GM04504 (cell line): ENCODE measurements around the gene PGLYRP2.
"Not testable (repeated sequence)": the region's sequence is repeated elsewhere in the genome, so short reads cannot be mapped to it uniquely, and the experiment has no call there.

ENCODE experiments used
- DNase-seq: peaks from one replicate; pipeline ENCODE4 v3.0.0-alpha.2; 2012; ENCODE audit warnings: low read depth

The PGLYRP2 gene, protein sequence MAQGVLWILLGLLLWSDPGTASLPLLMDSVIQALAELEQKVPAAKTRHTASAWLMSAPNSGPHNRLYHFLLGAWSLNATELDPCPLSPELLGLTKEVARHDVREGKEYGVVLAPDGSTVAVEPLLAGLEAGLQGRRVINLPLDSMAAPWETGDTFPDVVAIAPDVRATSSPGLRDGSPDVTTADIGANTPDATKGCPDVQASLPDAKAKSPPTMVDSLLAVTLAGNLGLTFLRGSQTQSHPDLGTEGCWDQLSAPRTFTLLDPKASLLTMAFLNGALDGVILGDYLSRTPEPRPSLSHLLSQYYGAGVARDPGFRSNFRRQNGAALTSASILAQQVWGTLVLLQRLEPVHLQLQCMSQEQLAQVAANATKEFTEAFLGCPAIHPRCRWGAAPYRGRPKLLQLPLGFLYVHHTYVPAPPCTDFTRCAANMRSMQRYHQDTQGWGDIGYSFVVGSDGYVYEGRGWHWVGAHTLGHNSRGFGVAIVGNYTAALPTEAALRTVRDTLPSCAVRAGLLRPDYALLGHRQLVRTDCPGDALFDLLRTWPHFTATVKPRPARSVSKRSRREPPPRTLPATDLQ

DNA sequence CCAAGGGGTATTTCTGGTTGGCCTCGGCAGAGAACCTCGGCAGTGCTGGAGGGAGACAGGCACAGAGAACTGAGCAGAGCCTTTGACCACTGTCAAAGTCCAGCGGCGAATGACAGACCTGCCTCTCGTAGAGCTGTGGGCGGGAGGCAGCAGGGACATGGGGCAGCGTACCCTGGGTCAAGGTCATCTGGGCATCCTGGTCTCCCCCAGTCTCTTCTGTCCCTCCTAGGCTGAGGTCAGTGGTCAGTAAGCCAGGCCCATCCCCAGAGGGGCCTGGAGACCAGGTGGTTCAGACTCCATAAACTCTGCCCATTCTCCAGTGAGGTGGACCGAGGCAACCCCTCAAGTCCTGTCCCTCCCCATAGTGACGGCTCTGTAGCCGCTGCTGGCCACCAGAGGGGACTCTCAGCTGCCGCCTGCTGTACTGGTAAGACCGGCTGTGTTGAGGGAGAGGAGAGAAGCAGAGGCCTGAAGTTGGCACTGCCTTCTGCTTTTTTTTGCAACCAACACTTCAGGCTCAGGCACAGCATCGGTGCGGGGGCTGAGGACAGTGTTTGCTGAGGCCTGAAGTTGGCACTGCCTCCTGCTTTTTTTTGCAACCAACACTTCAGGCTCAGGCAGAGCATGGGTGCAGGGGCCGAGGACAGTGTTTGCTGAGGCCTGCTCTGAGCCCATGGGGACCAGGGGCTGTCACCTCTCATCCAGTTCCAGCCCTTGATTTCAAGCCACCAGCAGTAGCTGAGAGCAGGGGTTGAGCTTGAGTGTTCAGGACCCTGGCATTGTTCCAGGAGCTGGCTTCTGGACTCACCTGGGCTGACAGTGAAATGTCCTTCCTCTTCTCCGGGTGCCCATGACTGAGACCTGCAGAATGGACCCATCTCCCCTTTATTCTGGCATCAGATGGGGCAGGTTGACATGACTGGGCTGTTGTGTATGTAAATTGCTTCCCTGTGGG, at the start of gene PGLYRP2:
PGLYRP2 (minus strand) TSS at position 111 of the 955 bp plus-strand sequence. CDS start 130 bp downstream, outside the sequence.
- DNase-seq, result no peak

DNA sequence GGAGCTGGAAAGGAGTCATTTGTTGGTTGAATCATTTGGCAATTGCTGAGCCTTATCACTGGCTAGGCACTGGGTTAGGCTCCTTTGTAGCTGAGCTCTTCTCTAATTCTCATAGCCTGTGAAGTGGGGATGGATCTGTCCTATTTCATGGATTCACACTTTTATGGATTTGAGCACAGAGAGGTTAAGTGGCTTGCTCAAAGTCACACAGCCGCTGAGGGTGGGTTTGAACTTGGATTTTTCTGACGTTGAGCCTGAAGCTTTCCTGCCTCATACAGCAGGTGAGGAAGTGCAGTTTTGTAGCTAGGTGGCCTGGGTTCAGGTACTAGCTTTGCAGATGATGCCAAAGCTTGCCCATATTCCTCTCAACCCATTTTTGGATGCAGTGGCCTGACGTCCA, 48.4 kb upstream of the PGLYRP2 start:
- no peak for DNase-seq

DNA sequence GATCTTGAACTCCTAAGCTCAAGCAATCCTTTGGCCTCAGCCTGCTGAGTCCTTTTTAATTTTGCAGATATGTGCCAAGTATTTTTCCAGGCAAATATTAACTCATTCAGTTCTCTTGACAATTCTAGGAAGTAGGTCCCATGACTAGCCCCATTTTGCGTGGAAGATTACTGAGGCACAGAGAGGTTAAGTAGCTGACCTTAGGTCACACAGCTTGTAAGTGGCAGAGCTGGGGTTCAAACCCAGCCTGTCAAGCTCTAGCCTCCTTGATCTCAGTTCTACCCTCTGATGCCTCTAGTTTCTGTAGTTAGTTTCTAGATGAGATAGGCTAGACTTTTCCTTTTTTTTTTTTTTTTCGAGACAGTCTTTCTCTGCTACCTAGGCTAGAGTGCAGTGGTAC, 47.1 kb upstream of the PGLYRP2 start:
- DNase-seq, result no peak

DNA sequence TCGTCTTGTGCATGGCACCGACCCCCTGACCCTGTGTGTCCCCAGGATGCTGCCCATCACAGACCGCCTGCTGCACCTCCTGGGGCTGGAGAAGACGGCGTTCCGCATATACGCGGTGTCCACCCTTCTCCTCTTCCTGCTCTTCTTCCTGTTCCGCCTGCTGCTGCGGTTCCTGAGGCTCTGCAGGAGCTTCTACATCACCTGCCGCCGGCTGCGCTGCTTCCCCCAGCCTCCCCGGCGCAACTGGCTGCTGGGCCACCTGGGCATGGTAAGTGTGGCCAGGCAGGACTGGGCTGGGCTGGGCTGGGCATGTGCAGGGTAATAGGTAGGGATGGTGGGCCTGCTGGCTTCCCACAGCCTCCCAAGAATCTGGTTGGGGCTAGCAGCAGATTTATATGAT, 46.0 kb upstream of the PGLYRP2 start:
- no peak for DNase-seq

DNA sequence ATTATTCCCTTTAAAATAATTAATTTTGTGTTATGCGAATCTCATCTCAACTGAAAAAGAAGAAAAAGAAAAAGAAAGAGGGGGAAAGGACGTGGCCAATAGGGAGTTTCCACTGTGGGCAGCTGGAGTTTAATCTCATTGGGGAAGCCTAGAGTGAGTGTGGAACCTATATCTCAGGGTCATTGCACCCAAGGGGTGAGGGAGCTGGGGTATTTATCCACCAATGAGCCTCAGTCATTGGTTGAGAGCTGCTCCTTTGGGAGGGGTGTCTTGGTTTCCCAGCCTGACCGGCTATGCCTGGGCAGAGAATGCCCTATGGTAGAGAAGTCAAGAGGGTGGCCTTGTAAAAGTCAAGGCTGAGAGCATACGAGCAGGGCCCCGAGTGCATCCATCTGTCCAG, 45.5 kb upstream of the PGLYRP2 start:
- no peak for DNase-seq

DNA sequence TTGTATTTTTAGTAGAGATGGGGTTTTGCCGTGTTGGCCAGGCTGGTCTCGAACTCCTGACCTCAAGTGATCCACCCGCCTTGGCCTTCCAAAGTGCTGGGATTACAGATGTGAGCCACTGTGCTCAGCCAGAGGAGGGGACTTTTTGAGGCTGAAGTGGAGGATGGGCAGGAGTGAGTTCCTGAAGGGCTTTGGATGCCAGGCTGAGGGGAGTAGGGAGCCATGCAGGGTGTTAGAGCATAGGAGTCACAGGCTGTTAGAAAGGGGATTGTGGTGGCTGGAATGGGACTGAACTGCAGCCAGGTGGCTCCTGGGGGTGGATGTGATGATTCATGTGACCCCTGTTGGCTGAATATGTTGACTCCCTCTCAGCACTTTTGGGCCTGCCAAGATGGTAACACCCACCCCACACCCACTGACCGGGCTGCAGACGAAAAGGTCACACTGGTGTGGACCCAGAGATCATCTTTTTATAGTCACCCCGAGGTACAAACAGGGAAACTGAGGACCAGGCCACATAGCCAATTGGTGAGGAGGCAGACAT, 40.2 kb upstream of the PGLYRP2 start:
- no peak for DNase-seq

DNA sequence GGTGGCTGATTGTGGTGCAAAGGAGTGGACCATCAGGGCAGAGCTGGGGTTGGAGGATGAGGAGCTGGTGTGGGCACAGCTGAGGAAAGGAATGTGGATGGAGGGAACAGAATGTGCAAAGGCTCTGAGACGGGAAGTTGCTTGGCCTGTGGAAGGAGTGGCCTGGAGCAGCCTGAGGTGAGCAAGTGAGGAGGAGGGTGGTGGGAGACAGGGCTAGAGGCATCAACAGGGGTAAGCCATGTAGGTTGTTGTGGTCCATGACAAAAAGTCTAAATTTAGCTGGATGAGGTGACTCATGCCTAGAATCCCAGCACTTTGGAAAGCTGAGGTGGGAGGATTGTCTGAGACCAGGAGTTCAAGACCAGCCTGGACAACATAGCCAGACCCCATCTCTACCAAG, 38.5 kb upstream of the PGLYRP2 start:
- DNase-seq, result no peak

DNA sequence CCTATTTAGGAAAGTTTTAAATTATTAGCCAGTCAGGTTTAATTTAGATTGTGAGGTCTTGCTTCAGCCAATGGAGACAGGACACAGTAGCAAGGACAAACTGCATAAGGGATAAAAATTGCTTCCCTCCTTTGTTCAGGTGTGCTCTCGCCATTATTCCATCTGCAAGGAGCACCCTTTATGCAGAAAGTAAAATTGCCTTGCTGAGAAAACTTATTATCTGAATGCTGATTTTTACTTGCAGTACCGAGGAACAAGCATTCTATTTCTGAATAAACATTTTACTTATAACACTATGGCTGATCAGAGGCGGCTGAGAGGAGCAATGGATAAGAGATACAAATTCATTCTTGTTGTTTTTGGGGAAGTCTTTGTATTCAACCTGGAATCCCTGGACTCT, 37.1 kb upstream of the PGLYRP2 start:
- no peak for DNase-seq

DNA sequence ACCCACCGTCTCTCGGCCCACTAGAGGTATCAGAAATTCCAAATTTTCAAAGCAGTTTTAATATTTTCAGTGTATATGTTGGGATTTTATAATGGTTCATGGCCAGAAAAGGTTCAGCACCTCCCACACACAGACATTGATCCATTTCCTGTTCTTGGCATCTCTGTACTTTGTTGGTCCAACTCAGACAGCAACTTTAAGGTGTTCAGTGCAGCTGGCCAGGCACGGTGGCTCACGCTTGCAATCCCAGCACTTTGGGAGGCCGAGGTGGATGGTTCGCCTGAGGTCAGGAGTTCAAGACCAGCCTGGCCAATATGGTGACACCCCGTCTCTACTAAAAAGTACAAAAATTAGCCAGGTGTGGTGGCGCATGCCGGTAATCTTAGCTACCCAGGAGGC, 35.9 kb upstream of the PGLYRP2 start:
- not testable (repeated sequence) for DNase-seq

DNA sequence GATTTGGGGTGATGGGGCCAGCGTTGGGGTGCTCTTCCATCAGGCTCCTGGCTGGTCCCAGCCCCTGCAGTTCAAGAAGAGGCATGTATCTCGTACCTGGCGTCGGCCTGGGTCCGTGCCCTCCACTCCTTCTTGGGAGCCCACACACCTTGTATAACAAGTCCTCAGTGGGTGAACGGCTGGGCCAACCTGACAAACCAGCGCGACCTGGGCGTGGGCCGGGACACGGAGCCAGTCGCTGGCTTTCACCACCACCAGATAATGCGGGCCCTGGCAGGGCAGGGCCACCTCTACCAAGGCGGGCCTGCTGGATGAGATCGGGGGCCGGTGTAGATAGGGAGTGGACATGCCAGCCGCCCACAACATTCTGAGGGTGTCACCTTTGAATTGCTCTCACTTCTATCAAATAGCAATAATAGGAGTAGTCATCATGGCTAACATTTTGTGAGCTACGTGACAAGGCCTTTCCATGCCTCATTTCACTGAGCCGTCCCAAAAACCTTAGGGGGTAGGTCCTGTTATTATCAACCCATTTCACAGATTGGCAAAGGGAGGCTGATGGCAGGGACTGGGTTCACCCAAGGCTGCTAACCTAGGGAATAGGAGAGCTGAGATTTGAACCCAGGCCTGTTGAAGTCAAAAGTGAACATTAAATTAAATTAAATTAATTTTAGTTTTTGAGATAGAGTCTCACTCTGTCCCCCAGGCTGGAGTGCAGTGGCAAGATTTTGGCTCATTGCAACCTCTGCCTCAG, 32.5 kb upstream of the PGLYRP2 start:
- no peak for DNase-seq

DNA sequence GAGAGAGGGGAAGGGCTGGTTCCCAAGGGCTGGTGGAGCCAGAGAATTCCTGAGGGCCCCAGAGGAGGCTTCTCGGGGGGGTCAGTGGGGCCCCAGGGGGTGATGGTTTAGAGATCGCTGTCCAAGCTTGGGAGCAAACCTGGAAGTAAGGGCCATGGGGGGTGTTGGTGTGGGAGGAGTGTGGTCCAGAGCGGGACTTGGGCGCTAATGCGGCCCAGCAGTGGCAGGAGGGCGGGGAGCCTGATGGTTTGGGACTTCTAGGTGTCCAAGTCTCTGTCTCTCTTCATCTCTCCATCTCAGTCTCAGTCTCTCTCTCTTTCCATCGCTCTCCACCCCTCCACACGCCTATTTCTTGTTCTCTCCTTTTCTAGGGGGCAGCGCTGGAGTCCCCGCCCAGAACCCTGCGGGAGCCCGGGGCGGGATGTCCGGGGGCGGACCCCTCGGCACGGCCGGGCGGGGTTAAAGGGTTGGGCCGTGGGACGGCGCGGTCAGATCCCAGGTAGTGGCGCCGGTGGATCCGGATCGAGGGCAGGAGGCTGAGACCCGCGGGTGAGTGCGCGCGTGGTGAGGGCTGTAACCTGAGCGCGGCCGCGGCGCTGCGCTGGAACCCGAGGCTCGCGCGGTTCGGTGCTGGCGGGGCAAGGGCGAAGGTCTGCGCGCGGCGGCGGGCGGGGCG, 28.9 kb upstream of the PGLYRP2 start, which contains the start of gene CYP4F22:
CYP4F22 (plus strand) TSS at position 491 of the 676 bp plus-strand sequence. CDS start 16,812 bp downstream, outside the sequence.
- DNase-seq, result no peak

DNA sequence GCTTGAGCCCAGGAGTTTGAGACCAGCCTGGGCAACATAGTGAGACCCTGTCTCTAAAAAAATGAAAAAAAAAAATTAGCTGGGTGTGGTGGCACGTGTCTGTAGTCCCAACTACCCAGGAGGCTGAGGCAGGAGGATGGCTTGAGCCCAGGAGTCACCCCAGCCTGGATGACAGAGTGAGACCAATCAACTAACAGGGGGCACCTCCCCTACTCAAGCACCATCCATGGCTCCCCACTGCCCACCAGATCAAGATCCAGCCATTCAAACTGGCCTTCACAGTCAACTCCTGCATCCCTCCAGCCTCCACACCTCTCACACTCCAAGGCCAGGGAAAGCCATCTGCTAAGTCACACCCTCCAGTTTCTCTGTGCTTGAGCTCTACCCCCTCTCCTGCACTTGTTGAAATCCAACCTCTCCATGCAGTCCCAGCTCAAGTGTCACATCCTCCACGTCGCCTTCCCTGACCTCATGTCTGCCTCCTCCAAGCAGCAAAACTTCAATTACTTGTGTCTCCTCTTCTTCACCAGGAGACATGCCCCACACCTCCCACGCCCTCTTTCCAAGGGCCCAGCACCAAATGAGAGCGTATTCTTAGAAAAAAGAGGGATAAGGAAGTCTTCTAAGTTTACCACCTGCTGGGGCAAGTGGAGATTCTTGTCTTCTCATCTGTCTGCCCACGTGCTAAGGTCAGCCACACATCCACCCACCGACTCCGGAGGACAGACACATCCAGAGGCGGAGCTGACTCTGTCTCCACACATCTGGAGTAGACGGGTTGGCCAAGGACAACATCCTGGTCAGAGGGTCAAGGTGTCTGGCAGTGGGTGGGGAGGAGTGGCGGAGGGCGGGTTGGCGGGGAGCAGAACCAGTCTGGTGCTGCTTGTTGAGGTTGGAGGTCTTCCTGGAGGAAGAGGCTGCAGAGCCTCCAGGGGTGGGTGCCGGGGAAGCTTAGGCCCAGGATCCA, 28.1 kb upstream of the PGLYRP2 start:
- no peak for DNase-seq

DNA sequence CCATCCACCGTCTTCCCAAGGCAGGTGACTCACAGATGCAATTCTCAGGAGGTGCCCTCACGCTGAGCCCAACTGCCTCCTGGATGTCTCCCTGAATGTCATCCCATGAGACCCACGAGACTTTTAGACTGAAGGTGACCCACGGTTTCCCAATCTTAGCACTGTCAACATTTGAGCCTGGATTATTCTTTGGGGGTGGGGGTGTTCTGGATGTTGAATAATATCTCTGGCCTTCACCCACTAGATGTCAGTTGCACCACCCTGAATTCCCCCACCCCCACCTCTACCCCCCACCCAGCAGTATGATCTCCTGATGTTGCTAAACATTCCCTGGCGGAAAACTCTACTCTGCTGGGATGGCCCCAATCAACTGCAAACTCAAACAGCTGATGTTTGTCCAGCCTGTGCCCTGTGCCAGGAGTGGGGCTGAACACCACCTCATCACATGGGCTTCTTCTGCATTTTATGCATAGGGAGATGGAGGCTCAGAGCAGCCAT, 26.8 kb upstream of the PGLYRP2 start:
- no peak for DNase-seq

DNA sequence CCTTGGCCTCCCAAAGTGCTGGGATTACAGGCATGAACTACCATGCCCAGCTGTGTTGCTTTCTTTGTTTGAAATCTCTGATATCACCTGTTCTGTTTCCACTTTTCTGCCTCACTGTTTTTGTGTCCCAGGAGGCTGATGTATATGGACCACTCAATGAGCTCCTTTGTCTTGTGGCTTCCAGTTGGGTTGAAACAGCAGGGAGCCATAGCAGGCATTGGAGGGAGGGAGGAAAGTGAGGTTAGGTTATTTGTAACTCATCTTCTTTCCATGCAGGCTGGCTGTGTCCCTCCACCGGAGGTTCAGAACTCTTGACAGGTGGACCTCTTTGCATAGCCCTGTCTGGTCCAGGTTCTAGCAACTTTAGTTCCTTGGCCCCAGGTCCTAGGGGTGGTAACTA, 23.0 kb upstream of the PGLYRP2 start:
- no peak for DNase-seq

DNA sequence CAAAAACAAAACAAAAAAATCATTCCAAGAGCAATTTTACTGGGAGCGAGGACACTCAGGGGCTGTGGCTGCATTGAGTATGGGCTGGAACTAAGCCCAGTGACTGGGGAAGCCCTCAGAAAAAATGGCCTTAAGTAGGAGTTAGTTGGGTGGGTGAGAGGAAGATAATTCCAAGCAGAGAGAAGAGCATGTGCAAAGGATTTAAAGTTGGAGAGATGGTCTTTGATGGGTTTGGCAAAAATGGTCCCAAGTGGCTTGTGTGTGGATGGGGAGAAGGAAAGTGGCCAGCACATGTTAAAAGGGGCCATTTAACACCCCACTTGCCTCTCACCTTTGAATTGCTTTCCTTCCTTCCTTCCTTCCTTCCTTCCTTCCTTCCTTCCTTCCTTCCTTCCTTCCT, 22.3 kb upstream of the PGLYRP2 start:
- DNase-seq, result no peak

DNA sequence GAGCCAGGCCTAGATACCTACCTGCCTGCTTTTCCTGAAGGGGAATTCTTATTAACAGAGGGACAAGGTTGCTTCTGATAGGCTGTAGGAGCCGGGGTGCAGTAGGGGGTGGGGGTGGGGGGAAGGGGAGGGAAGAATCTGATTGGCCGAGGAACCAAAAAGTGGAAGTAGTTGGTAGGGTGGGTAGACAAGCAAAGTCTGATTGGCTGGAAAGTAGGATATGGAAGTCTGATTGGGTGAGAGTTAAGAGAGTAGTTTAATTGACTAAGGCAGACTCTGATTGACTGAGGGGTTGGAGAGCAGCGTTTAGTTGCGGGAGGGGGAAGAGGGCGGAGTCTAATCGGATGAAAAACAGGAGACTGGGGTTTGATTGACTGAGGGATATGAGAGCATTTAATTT, 19.6 kb upstream of the PGLYRP2 start:
- DNase-seq, result no peak

DNA sequence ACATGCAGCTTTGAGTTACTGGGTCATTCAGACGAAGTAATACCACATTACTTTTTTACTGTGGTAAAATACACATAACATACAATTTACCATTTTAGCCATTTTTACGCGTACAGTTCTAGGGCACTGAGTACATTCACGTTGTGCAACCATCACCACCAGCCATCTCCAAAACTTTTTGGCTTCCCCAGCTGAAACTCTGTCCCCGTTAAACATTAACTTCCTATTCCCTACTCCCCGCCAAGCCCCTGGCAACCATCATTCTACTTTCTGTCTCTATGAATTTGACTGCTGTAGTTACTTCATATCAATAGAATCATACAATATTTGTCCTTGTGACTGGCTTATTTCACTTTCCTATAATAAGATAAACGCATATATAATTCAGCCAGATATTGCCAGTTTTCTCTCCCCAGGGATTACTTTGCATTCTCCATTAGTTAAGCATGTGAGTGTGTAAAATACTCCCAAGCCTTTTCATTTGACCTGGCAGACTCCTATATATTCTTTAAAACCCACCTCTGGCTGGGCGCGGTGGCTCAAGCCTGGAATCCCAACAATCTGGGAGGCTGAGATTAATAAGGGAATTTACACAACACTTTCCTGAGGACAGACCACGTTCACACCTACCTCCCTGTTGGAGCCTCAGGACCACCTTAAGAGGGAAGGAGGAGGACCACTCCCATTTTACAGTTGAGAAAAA, 19.0 kb upstream of the PGLYRP2 start:
- no peak for DNase-seq

DNA sequence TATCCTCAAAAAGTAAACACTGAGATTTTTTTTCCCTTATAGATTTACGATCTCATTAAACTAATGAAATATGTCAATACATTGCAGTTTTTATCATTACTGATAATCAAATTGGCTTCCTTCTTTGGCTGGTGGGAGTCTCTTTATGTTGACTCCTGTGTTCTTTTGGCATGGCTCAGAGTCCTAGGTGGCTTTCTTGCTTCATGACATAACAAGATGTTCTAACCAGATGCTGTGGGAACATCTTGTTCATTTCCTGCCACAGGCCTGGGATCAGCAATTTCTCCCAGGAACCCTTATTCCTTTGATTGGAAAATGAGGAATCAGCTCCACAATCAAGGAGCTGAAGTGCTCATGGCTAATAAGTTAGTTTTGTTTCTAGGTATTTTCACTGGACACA, 15.8 kb upstream of the PGLYRP2 start:
- no peak for DNase-seq
